HL-60 (cell line): ENCODE results near the gene RPH3AL.

Source experiments
- DNase-seq, 2 experiments: peaks; one replicate each; pipeline ENCODE4 v3.0.0-alpha.2; 2010 to 2020; ENCODE audit warnings: low read depth in 1 of 2, low spot score in 1 of 2
- H3K27ac ChIP-seq: fragments of 250-450 bp; sonication (Bioruptor Pico); replicated peaks from 2 replicates; pipeline ENCODE4 v1.5.1; 2020; ENCODE audit warnings: mild to moderate bottlenecking, moderate library complexity
- H3K27me3 ChIP-seq: fragments of 250-450 bp; sonication (Bioruptor Pico); 2 replicates; pipeline ENCODE4 v1.5.1; 2021; ENCODE audit warnings: mild to moderate bottlenecking, moderate library complexity; ENCODE audit not compliant: insufficient read depth, poor library complexity, severe bottlenecking
- H3K4me3 ChIP-seq: replicated peaks from 2 replicates; pipeline ENCODE4 v1.5.1; 2011; ENCODE audit warnings: mild to moderate bottlenecking, control low read depth, low read length; ENCODE audit not compliant: insufficient read depth
- CTCF ChIP-seq: IDR thresholded peaks from one replicate; pipeline ENCODE4 v1.5.1; 2011; ENCODE audit warnings: low read length, control low read depth, inconsistent platforms; ENCODE audit not compliant: insufficient read depth
- GABPA ChIP-seq: IDR thresholded peaks from 2 replicates; pipeline ENCODE4 v1.6.1; 2012; ENCODE audit warnings: low read depth
- POLR2AphosphoS5 ChIP-seq: IDR thresholded peaks from 2 replicates; pipeline ENCODE4 v1.6.1; 2012; ENCODE audit warnings: low read depth
- REST ChIP-seq: IDR thresholded peaks from 2 replicates; pipeline ENCODE4 v1.6.1; 2012; ENCODE audit warnings: low read depth; ENCODE audit not compliant: insufficient replicate concordance
- SPI1 ChIP-seq: IDR thresholded peaks from 2 replicates; pipeline ENCODE4 v1.6.1; 2012; ENCODE audit warnings: low read depth, mild to moderate bottlenecking, borderline replicate concordance

Gene RPH3AL

GRCh38 chr17:325270-326009 is 27.2 kb downstream of the RPH3AL start:
- TF ChIP-seq POLR2AphosphoS5, result no peak
- TF ChIP-seq GABPA, result no peak
- TF ChIP-seq SPI1, result no peak
- TF ChIP-seq REST, result no peak
- TF ChIP-seq CTCF, result no peak
- Histone ChIP-seq H3K27me3 (no peaks in the 10 kb centered on the region), H3K4me3 (no peak overlapping the region), H3K27ac (no peak overlapping the region)
- no peak for DNase-seq

GRCh38 chr17:323721-324571 is 28.7 kb downstream of the RPH3AL start:
- no peaks in the 10 kb centered on the region for H3K27me3 ChIP-seq

More at GRCh38 chr17:323721-324571, 28.7 kb downstream of the RPH3AL start:
- H3K4me3 ChIP-seq, result no peak overlapping the region
- H3K27ac ChIP-seq, result no peak overlapping the region
- TF ChIP-seq GABPA (no peak), CTCF (no peak), POLR2AphosphoS5 (no peak), REST (no peak), SPI1 (no peak)
- DNase-seq, result no peak
